Lower lobe of right lung (tissue), 2 donors: ENCODE data around the gene CNGB1. TPM values are rescaled to one million over a fixed set of nuclear protein-coding genes. Genes with fewer than 3 reads are reported as not detected.
A peak's percentile ranks its signal among the peaks of the same experiment; 100 is the strongest.
"Not testable (repeated sequence)": the region's sequence is repeated elsewhere in the genome, so short reads cannot be mapped to it uniquely, and the experiment has no call there.

Source experiments
- ATAC-seq, 2 donors: fragments of 200-7000 bp; cut with Tn5 transposase; one replicate each; pipeline ENCODE4 v1.9.1; 2020 to 2022; ENCODE audit warnings: mild to moderate bottlenecking in 2 of 2, moderate library complexity in 2 of 2
- DNase-seq: peaks from one replicate; pipeline ENCODE4 v3.0.0-alpha.2; 2020
- H3K27ac ChIP-seq: fragments of 200-600 bp; one replicate; pipeline ENCODE4 v1.8.0; 2022
- H3K27me3 ChIP-seq: fragments of 200-600 bp; one replicate; pipeline ENCODE4 v1.8.0; 2022; ENCODE audit warnings: low read depth
- H3K36me3 ChIP-seq: fragments of 200-600 bp; one replicate; pipeline ENCODE4 v1.8.0; 2022; ENCODE audit warnings: mild to moderate bottlenecking
- H3K4me1 ChIP-seq: fragments of 200-600 bp; one replicate; pipeline ENCODE4 v1.8.0; 2022
- H3K4me3 ChIP-seq: fragments of 200-600 bp; one replicate; pipeline ENCODE4 v1.8.0; 2022; ENCODE audit warnings: mild to moderate bottlenecking
- H3K9me3 ChIP-seq: fragments of 200-600 bp; one replicate; pipeline ENCODE4 v1.8.0; 2022
- intact Hi-C: fragments of 100-400 bp; cut with DNase I; formaldehyde crosslinking; loops from one replicate; pipeline ENCODE4 v1.11.0; 2022
- total RNA-seq: library from RNA; stranded (reverse); fragmentation: NEBNext Ultra II Directional; extraction: Animal tissue kit (Norgen Biotek cat#: 25700); gene quantifications from one replicate; pipeline ENCODE4 v1.2.1, GENCODE V29; 2021
- TF ChIP-seq, protein P1 (sequence below): fragments of 200-600 bp; IDR thresholded peaks from one replicate; pipeline ENCODE4 v1.8.0; 2022; ENCODE audit warnings: antibody characterized with exemption, mild to moderate bottlenecking
- donor health status: DM: no; HTN: yes; CAD: no; lungs with severe emphysema.

The CNGB1 gene
- total RNA-seq, 1 donor from 2014 or later: 0.35 TPM

DNA sequence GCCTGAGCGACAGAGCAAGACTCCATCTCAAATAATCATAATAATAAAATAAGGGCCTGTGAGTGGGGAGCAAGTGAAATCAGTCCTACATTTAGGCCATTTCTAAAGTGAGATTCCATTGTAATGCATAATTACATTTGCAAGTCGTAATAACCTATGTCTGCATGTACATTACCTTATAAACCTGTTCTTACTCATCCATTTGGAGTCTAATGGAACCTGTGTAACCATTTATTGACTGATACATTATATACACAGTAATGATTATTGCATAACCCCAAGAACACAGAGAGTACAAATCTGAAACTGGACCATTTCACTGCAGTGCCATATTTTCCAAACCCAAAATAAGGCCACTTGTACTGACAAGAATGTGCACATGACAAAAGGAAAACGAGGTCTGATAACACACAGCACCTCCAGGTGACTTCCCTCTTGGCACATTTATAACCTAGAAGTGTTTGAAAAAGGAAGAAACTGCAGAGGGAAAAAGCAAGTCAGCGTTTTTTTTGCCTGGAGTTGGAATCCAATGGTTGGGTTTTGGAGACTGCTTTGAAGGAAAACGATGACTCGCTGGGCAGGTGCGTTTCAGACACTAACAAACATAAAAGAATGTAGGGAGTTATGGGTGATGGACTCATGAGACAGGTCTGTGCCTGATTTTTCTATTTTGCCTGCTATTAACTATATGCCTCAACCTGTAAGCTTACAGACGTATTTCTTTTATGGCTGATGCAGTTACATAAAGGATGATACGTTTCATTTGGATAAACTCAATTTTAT is 105.0 kb downstream of the CNGB1 start:
- no peaks in the 10 kb centered on the region for H3K9me3 ChIP-seq

DNA sequence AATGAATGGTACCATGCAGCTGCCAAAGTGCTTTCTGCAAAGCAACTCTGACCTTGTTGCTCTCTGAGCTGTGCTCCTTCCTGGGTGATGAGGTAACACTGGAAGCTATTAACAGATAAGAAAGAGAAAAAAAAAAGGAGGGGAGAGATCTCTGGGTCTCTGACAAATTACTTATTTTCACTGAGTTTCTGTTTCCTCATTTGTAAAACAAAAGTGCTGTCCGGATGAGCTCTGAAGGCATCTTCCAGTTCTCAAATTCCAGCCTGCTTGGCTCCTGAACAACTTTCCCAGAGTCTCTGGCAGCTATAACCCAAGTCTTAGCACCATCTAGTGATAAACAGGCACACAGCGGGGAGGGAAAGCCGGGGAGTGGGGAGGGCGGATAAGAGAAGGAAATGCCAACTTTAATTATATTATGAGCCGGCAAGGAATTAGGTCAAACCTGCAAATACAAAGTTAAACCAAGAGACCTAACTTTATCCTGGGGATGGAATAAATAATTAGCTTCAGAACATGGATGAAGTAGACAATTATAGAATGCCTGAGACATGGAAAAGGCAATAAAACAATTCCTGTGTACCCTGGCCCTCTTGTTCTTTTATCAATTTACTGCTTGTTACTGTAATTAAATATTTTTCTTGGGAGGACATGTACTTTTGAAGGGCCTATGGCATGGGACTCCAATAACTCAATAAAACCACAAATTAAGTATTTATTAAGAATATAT is 107.3 kb downstream of the CNGB1 start:
- peak; percentile 90 to 93 for ATAC-seq
- no peaks in the 10 kb centered on the region for H3K27me3 ChIP-seq
- DNase-seq: peak; percentile 60
- no peak overlapping the region for H3K27ac ChIP-seq
- no peaks in the 10 kb centered on the region for H3K4me1 ChIP-seq
- no peak overlapping the region for H3K4me3 ChIP-seq
- no peaks in the 10 kb centered on the region for H3K9me3 ChIP-seq
- H3K36me3 ChIP-seq: no peaks in the 10 kb centered on the region
- intact Hi-C loops: no loop called here
- TF ChIP-seq, protein P1, sequence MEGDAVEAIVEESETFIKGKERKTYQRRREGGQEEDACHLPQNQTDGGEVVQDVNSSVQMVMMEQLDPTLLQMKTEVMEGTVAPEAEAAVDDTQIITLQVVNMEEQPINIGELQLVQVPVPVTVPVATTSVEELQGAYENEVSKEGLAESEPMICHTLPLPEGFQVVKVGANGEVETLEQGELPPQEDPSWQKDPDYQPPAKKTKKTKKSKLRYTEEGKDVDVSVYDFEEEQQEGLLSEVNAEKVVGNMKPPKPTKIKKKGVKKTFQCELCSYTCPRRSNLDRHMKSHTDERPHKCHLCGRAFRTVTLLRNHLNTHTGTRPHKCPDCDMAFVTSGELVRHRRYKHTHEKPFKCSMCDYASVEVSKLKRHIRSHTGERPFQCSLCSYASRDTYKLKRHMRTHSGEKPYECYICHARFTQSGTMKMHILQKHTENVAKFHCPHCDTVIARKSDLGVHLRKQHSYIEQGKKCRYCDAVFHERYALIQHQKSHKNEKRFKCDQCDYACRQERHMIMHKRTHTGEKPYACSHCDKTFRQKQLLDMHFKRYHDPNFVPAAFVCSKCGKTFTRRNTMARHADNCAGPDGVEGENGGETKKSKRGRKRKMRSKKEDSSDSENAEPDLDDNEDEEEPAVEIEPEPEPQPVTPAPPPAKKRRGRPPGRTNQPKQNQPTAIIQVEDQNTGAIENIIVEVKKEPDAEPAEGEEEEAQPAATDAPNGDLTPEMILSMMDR: peak; percentile 67

More for the DNA sequence above, 105.0 kb downstream of the CNGB1 start:
- no peak overlapping the region for H3K27ac ChIP-seq
- intact Hi-C loops: no loop called here
- no peak for ATAC-seq
- no peaks in the 10 kb centered on the region for H3K36me3 ChIP-seq
- no peak overlapping the region for H3K4me3 ChIP-seq
- DNase-seq: no peak
- TF ChIP-seq, protein P1: no peak
- no peaks in the 10 kb centered on the region for H3K27me3 ChIP-seq
- no peaks in the 10 kb centered on the region for H3K4me1 ChIP-seq

DNA sequence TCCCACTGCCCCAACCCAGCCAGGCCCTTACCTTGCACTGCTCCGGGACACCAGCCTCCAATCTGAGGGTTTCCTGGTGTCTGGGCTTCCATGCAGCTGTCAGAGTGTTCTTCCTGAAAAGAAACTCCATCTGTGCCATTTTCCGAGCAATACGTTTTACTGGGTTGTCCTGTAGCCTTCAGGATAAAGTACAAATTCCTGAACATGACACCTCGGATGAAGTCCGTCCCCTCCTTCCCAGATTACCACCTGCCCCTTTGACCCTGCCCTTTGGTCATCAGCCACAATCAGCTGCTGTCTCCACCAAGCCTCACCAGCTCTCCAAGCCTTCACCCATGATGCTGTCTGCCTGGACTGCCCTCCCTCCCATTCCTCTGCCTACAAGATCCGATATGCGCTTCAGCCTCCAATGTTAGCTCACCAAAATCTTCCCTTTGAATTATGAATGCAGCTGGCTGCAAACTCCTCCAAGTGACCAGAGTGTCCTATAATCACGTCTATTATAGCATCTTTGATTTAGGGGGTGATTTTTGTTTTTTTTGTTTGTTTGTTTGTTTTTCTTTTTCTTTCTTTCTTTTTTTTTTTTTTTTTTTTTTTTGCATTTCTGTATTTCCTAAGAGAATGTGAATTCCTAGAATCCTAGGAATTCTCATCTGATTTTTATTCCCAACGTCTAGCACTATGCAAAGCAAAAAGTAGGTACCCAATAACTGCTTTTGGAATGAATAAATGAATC is 108.1 kb downstream of the CNGB1 start:
- intact Hi-C loops: no loop called here
- H3K27ac ChIP-seq: no peak overlapping the region

DNA sequence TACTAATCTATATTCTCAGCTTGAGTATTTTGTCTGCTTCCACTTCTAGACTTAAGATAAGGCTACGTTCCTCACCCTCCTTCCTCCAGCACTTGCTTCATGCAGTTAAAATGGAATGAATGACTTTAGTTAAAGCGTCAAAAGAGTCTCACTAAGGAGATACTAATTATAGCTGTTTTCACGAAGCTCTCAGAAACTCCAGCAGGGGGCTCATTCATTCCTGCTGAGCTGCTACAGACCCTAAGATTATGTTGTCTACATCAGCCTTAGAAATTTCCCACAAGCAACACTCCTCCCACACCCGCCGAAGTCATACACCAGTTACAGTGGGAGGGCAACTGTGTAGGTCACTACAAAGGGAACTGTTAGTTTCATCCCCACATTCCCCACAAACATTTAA is 111.6 kb downstream of the CNGB1 start:
- H3K27me3 ChIP-seq: no peaks in the 10 kb centered on the region
- ATAC-seq (no peak), DNase-seq (no peak)
- no peak overlapping the region for H3K4me3 ChIP-seq
- intact Hi-C loops: no loop called here
- no peaks in the 10 kb centered on the region for H3K36me3 ChIP-seq
- no peaks in the 10 kb centered on the region for H3K4me1 ChIP-seq
- peaks cover 5% of the 10 kb centered on the region for H3K9me3 ChIP-seq
- no peak overlapping the region for H3K27ac ChIP-seq
- TF ChIP-seq, protein P1: no peak

More for the DNA sequence above, 108.1 kb downstream of the CNGB1 start:
- H3K27me3 ChIP-seq: no peaks in the 10 kb centered on the region
- H3K36me3 ChIP-seq: no peaks in the 10 kb centered on the region
- no peaks in the 10 kb centered on the region for H3K9me3 ChIP-seq
- H3K4me3 ChIP-seq: no peak overlapping the region
- TF ChIP-seq, protein P1: no peak
- ATAC-seq (no peak), DNase-seq (no peak)
- no peaks in the 10 kb centered on the region for H3K4me1 ChIP-seq

DNA sequence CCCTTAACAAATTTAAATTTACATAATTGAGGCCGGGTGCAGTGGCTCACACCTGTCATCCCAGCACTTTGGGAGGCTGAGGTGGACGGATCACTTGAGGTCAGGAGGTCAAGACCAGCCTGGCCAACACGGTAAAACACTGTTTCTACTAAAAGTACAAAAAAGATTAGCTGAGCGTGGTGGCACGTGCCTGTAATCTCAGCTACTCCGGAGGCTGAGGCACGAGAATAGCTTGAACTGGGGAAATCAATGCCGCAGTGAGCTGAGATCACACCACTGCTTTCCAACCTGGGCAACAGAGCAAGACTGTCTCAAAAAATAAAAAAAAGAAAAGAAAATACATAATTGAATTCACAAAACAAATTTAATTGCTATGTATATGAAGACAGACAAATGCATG is 112.3 kb downstream of the CNGB1 start:
- ATAC-seq (no peak), DNase-seq (no peak)
- intact Hi-C loops: no loop called here

DNA sequence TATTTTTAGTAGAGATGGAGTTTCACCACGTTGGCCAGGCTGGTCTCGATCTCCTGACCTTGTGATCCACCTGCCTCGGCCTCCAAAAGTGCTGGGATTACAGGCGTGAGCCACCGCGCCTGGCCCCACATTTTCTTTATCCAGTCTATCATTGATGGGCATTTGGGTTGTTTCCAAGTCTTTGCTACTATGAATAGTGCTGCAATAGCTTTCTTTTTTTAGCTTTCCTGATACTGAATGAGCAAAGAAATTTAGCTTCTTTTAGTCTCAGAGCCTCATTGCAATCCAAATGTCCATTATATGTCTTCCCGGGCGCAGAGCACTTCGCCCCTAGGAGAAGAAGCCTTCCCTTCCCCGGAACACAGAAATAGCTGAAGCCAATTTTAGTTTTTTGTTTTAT is 112.9 kb downstream of the CNGB1 start:
- H3K36me3 ChIP-seq, H3K4me3 ChIP-seq, H3K9me3 ChIP-seq, intact Hi-C loops, DNase-seq, H3K4me1 ChIP-seq, ATAC-seq, H3K27ac ChIP-seq, H3K27me3 ChIP-seq: not testable (repeated sequence)

More for the DNA sequence above, 112.3 kb downstream of the CNGB1 start:
- Histone ChIP-seq H3K9me3 (peaks cover 5% of the 10 kb centered on the region), H3K4me3 (no peak overlapping the region), H3K36me3 (no peaks in the 10 kb centered on the region), H3K4me1 (no peaks in the 10 kb centered on the region), H3K27ac (no peak overlapping the region), H3K27me3 (no peaks in the 10 kb centered on the region)
- TF ChIP-seq, protein P1: no peak
